GM10266 (cell line): ENCODE results near the gene OR4C6.

Source experiments
- DNase-seq: peaks from one replicate; pipeline ENCODE4 v3.0.0; 2012; ENCODE audit errors: extremely low spot score
- CTCF ChIP-seq: IDR thresholded peaks from 2 replicates; pipeline ENCODE4 v1.5.1; 2012; ENCODE audit warnings: mild to moderate bottlenecking, low read depth; ENCODE audit not compliant: control insufficient read depth, insufficient read depth; ENCODE audit errors: missing control alignments

OR4C6 gene

GRCh38 chr11:55661901-55662300 lies at the start of gene OR4C6:
Gene OR4C6, plus strand, starts transcription at chr11:55662201. Its CDS starts 2,966 bp downstream, at chr11:55665167.
- no peak for TF ChIP-seq CTCF
- DNase-seq: no peak

GRCh38 chr11:55624531-55624930 lies 37.5 kb upstream of the OR4C6 start:
- no peak for TF ChIP-seq CTCF
- no peak for DNase-seq

GRCh38 chr11:55634813-55635212 lies 27.2 kb upstream of the OR4C6 start, which contains the start of gene OR4P4:
Gene OR4P4, plus strand, starts transcription at chr11:55635113.
- no peak for TF ChIP-seq CTCF

GRCh38 chr11:55648027-55648426 lies 14.0 kb upstream of the OR4C6 start, which contains the start of gene OR4S2:
Gene OR4S2, plus strand, starts transcription at chr11:55648327. Its CDS starts 2,577 bp downstream, at chr11:55650904.
- no peak for DNase-seq
- no peak for TF ChIP-seq CTCF

More at GRCh38 chr11:55634813-55635212, 27.2 kb upstream of the OR4C6 start, which contains the start of gene OR4P4:
- DNase-seq: no peak

GRCh38 chr11:55652560-55652959 lies 9.4 kb upstream of the OR4C6 start:
- no peak for DNase-seq
- no peak for TF ChIP-seq CTCF

- TF ChIP-seq CTCF: no peak
- no peak for DNase-seq
Measured at GRCh38 chr11:55655096-55655495, 6.9 kb upstream of the OR4C6 start.

- TF ChIP-seq CTCF: no peak
- DNase-seq: no peak
Measured at GRCh38 chr11:55658031-55658573, 3.9 kb upstream of the OR4C6 start.
